GM20431 (cell line): ENCODE measurements around the gene KNCN.

Experiments
- in situ Hi-C: fragments of 300-500 bp; cut with MseI, MboI; formaldehyde crosslinking; loops from one replicate; pipeline ENCODE4 v1.15.0; 2020; ENCODE audit warnings: low sequenced_read_pairs; ENCODE audit not compliant: unreplicated experiment

The KNCN gene

DNA sequence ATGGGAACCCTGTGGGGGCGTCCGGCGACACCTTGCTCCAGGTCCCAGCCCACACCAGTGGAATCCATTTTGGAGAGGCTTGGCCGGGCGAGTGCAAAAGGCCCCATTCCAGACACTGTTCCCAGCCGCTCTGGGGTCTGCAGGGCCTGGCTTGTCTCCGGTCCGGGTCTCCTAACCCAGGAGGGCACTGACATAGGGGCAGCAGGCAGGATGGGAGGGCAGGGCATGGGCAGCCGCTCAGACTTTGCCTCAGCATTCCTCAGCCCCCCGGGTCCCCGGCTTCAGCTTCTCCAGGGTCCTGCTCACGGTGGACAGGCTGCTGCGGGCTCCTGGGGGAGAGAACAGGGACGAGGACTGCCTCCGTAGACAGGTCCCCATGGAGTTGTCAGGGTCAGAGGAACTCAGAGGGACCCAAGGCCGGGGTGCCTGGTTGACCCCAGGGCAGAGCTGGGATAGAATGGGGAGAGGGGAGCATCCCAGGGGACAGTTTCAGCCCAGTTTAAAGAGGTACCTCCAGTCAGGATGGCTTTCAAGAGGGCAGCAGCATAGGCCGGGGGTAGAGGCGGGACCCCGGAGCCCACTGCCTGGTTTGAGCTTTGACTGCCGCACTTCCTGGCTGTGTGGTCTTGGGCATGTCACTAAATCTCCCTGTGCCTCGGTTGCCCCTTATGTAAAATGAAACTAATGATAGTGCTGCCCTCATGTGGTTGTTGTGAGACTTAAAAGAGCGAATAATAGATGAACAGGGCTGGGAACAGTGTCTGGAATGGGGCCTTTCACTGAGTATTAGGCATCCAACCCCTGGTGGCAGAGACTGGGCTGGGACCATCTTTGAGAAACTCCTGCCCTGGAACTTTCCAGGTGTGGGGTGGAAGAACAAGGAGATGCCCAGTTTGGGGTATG lies 3.7 kb downstream of the KNCN start:
- in situ Hi-C loops: no loop called here

DNA sequence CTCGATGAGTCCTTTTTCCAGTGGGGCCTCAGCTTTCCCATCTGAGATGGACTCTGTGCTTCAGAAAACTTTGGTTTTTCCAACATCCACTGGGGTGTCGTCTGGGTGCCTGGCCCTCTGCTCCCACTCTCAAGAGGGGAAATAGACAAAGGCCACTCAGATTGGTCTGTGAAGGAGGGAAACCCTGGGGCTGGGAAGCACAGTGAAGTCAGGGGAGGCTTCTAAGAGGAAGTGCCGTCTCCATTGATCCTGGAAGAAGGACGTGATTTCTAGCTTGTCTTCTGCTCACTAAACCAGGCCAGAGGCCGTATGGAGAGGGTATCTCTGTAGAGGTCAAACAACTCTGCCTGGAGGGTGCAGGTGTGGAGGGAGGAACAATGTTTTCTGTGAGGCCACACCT lies 5.2 kb downstream of the KNCN start:
- in situ Hi-C loops: no loop called here

DNA sequence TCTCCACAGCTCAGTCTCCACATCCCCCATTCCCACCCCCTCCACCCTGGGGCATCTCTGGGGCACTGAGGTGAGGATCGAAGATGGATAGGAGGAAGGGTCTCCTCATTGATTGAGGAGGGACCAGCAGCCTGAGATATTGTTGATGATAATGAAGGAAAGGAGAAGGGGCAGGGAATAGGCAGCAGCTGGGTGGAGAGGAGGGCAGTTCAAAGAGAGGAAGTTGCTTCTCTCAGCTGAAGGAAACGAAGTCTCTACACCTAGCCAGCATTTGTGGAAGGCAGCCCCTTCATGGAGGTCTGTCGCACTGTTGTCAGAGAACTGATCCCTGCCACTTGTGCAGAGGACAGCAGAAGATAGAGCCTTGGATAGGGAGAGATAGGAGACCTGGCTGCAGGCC lies 5.7 kb downstream of the KNCN start:
- in situ Hi-C loops: no loop called here

DNA sequence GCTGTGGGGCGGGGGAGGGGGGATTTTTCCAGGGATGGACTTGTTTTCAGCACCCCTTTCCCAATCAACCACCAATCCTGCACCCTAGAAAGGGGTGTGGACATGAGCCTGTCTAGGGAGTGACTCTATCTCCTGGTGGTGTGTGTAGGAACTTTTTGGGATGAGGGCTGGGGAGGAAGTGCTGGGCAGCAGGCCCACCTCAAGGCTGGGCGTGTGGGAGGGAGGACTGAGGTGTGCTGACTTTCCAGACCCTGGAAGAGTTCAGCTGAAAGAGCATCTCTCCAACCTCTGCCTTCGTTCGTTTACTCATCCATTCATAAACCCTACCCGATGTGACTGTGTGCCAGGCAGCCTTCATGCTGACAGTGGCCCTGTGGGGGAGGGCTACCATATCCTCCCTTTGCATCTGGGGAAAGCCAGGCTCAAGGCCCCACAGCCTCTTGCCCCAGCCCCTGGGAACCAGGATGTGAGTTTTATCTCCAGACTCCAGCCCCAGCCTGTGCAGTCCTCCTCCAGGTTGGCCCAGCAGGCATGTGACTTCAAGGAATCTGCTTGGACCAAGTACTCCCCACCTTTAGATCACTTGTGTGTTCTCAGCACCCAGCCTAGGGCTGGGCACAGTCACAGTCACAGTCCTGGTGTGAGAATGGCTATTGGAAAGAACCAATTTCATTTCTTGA lies 6.7 kb downstream of the KNCN start:
- in situ Hi-C loops: no loop called here

DNA sequence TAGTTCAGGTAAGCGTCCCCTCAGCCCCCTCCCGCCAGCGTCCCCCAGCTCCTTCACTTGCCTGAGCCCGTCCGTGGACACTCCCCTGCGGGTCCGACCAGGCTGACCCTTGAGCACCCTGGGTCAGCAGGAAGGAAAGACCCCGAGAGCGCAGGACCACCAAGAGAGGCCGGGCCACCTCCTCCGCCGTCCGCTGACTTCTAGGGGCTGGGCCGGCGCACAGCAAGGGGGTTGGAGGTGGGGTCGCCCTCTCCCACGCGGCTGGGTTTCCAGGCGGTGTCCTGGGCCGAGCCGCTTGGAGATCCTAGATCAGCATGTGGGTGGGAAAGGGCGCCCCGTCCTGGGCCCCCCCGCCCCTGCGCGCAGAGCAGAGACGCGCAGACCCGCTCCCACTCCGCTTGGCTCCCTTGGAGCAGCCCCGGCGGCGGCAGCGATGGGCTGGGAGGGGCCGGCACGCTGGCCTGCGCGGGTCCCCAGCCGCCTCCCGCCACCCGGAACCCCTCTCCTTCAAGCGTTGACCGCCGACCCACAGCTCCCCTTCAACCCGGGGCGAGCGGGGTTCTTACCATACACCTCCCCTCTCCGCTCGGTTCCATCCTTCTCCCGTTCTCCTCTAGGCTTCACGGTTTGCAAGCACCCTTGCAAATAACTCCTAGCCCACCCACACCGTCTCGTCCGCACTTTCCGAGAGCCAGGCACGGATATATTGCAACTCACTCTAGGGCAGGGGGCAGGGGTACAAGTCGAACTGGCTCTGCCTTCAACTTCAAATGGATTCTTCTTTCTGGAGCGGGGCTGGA lies 7.5 kb downstream of the KNCN start:
- in situ Hi-C loops: no loop called here

DNA sequence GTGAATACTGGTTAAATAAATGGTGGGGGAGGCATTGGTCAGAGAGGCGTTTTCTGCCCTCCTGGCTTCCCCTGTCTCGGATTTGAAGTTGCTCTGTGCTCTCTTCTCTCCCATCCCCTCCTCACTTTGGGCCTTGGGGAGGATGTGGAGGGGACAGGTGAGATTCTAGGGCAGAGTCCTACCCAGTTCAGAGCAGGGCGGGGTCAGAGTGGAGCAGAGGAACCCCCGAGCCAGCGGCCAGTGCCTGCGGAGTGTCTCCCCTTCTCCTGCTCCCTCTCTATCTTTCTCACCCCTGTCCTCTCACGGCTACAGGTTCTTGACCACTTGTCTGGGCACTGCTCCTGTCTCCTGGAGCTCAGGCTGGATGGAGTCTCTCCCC lies 8.1 kb downstream of the KNCN start:
- in situ Hi-C loops: no loop called here

DNA sequence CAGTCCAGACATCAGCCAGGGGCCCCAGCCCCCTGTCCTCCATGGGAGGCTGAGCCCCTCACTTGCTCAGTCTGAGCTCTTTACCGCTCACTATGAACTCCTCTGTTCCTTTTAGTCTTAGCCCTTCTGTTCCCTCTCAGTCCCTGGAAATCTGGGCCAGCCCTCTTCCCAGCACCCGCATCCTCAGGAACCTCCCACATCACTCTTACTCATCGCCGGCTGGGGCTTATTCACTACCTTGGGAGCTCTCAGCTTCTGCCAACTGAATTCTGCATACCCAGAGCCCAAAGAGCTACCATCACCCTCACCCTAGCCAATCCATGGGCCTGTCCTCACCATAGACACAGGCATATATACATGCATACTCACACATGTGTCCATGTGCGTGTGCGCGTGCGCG lies 11.5 kb downstream of the KNCN start:
- in situ Hi-C loops: no loop called here

DNA sequence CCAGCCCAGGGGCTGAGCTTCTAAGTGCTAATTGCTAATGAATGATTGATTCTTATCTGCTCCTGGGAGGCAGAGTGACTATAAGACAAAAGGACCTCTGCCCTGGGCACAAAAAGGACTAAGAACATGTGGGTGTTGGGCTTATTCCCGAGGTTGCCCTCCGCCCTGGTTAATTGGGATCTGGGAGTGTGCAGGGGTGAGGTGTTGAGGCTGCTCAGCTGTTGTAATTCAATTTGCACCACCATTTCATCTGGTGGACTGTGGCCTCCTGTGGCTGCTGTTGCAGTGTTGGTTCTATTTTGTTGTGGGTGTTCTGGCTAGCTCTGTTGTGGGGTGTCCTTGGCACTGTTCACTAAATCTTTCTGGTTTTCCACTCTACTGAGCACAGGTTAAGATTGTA lies 13.3 kb downstream of the KNCN start:
- in situ Hi-C loops: no loop called here

DNA sequence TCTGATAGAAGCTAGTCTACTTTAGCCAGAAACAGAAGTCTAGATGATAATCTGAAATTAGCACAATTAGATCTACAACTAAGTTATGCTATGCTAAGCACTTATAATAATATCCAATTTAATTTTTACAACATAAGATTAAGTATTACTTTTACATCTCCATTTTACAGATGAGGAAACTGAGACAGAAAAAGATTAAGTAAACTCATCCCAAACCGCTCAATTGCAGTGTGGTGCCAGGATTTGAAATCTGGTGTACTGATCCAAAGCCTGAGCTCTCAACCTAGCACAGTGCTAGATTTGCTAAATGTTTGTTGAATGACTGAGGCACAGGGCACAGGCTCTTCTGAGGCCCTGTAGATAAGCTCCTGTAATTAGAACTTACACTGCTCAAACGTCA lies 13.8 kb downstream of the KNCN start:
- in situ Hi-C loops: no loop called here

DNA sequence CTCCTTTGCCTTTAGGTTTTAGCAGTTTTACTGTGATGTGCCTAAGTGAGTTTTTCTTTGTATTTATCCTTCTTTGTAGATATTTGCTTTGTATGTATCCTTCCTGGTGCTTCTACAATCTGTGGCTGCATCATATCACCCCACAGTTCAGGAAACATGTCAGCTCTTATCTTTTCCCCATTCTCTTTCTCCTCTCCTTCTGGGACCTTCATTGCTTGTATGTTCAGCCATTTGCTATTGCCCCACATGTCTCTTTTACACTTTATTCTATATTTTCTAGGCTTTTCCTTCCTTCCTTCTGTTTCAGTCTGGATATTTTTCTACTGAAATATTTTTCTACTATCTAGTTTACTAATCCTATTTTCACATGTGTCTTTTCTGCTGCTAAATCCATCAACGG lies 14.9 kb downstream of the KNCN start:
- in situ Hi-C loops: no loop called here

DNA sequence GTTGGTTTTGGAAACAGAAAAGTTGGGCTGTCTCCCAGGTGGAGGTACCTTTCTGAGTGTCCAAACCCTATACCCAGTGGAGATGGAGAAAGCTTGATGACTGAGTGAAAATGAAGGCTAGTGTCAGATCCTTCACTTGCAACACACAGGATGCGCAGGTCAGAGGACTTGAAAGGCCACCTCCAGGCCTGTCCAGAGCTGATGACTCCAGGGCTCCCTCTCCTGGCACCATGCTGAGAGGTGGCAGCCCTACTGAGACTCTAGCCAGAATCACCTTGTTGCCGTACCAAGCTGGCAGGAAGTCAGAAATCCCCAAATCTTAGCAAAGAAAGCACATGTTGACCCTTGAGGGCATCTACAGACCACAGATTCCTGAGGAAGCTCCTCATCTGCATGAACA lies 16.4 kb downstream of the KNCN start:
- in situ Hi-C loops: no loop called here

DNA sequence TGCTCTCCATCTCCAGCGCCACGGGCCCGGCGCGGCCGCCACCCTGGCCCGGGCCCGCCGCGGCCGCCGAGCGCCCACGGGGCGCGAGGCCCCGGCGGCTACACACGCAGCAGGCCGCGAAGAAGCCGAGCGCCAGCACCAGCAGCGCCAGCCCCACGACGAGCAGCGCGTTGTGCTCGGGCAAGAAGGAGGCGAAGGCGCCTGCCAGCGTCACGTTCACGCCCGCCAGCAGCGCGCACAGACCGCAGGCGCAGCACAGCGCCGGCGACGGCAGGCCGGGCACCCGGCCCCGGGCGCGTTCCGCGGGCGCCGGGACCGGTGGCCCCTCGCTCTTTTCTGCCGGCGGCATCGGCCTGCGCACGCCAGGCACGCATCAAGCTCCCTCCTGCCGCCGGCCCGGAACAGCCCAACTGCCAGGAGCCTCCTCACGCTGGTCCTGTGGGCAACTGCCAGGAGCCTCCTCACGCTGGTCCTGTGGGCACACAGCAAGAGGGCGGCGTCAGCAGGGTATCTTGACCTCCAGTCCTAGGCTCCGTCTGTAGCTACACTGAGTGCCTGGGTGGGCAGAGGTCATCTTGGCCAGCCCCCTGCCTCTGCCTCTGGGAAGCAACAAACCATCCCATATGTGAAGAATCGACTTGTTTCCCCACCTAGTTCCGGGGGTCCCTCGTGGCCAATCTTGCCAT lies 18.1 kb downstream of the KNCN start:
- in situ Hi-C loops: no loop called here

DNA sequence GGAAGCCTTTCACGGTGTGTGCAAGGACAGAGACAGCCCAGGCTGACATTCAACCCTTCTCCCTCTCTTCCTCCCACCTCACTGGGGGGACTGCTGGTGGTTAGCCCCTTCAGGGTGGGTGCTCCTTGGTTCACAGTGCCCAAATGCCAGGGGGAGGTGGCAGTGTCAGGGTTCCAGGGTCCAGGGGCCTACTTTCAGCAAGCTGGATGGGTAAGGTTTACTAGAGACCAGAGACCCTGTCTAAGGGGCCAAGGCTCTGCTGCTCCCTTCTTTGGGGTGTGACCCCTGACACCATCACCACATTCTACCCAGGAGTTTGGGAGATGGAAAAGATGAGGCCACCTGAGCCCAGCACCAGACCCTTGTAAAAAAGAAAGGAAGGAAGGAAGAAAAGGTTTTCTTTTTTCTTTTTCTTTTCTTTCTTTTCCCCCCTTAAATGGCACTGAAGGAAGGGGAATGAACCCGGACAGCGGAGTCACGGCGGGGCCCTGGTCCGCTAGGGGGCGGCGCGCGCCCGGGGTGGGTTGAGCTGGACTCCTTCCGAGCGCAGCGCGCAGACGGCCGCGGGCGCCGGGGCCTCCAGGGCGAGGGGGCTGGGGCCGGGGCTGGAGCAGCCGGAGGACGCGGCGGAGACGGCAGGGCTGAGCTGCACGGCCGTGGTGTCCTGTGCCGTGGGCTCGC lies 18.8 kb downstream of the KNCN start:
- in situ Hi-C loops: no loop called here

DNA sequence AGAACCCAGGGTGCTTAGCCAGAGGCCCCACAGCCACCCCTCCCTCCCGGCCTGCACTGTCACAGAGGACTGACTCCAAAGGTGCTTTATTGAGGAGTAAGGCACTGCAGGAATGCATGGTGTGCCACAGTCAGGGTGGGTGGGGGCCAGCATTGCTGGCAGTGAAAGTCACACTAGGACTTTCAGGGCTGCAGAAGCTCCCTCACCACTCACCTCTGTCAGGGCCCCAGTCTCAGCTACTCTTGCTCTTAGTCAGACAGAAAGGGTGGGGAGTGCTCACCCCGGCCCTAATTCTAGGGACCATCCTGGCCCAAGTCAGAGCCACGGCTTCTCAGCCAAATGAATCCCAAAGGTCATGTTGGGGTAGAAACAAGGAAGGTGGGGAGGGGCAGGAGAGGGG lies 19.4 kb downstream of the KNCN start:
- in situ Hi-C loops: no loop called here

DNA sequence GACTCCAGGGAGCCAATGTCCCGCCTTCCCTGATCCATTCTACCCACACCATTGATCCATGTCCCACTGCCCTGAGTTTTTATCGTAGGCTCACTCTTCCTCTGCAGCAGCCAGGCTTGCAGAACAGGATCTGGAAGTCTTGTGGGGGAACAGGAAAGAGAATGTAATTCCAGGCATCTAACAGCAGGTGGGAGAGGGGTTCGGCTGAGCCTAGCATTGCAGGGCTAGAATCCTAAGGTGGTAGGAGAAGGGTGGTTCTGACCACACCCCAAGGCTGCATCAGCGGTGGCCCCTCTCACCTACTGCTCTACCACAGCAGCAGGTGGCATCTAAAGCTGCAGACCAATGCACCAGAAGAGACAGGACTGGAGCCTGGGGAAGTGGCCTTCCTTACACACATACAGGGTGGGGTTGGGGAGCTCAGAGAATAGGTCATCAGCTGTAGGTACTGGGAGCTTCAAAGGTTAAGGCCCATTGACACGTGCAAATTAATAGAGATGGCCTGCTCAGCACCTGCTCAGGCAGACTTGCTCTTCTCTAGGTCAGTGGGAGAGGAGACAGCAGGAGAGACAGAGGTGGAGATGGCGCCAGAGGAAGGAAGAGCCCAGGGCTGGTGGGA lies 20.5 kb downstream of the KNCN start:
- in situ Hi-C loops: no loop called here

DNA sequence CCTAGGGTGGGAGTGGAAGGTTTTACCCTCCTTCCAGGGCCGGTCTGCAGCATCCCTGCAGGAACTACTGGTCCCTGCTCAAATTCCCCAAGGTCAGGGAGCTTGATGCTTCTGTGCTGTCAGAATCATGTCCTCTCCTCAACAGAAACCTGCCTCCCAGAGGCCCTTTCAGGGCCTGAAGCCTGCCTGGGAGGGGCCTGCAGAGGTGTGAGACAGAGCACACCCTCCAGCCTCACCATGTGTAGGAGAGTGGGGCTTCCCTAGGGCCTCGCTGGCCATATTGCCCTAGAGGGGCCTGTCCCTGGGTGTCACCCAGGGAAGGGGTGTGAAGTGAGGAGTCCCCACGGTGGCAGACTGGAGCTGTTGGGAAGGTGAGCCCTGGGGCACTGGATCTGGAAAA lies 21.1 kb downstream of the KNCN start:
- in situ Hi-C loops: no loop called here

DNA sequence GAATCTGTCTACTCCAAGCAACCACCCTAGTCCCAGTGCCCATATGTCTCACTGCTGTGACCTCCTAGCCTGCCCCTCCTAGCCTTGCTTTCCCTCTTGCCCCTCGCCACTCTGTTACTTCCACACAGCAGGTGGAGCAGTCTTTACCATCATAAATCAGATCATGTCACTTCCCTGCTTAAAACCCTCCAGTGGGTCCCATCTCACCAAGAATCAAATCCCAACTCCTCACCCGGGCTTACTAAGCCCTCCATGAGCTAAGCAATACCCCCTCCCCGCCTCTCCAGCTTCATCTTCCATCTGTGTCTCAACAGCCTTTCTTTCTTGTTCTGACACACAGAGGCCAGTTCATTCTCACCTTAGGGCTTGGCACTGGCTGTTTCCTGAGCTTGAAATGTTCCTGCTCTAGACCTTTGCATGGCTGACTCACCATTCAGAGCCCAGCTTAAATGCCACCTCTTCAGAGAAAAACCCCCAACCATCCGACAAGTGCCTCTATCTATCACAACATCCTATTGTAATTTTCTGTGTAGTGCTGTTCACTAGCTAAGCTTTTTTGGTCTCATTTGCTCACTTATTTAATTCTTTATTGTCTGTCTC lies 22.3 kb downstream of the KNCN start:
- in situ Hi-C loops: no loop called here

DNA sequence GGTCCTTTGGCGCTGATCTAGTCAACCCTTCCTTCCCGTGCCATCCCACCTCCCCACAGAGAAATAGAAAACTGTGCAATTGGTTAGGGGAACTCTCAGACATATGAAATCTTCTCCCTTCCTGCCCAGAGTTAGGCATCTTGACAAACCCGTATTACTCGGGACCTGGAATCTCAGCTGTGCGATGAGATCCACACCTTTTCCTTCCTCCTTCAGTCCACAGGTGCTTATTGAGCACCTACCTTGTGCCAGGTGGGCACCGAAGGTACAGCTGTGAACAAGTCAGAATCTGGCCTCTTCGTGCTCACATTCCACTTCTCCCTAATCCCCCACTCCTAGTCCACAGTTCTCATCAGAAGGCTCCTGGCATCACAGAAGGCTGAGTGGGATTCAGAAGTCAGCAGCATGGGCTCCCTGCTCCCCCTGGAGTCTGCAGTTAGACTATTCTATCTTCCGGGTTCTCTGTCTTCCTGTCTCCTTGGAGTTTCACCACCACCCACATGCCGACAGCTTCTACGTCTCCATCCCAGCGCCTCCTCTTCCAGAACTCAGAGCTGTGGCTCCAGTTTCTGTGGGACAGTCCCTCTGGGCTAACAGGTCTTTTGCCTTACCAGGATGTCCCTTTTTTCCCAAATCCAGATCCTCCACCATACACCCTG lies 23.0 kb downstream of the KNCN start:
- in situ Hi-C loops: no loop called here
